ENCODE data around the gene MARCHF4. TPM values are rescaled to one million over a fixed set of nuclear protein-coding genes. Genes with fewer than 3 reads are reported as not detected.

The MARCHF4 gene
- total and polyA plus RNA-seq, 2 of the 8 experiments (the other 6 are each of a cell fraction or from before 2014, with no cell fraction given): 1.9 to 2.9 TPM

GRCh38 chr2:216415541-216415940 is 43.3 kb upstream of the MARCHF4 start:
- no peak overlapping the region for H3K27ac ChIP-seq (ENCODE audit: low read depth, low read length)
- no peak overlapping the region for H2AFZ ChIP-seq (ENCODE audit: low read length)
- TF ChIP-seq SUZ12 (IDR thresholded peaks at IDR 0.05; ENCODE audit: low read length) (no peak), EZH2 (IDR thresholded peaks at IDR 0.05; ENCODE audit: low read depth, low read length, severe bottlenecking) (no peak), ASH2L (IDR thresholded peaks at IDR 0.05; ENCODE audit: low read length) (no peak), YY1 (IDR thresholded peaks at IDR 0.05; ENCODE audit: low read depth, low read length) (no peak), ZNF274 (IDR thresholded peaks at IDR 0.05; ENCODE audit: borderline replicate concordance, extremely low read depth, low read length) (no peak), CBX8 (IDR thresholded peaks at IDR 0.05; ENCODE audit: borderline replicate concordance, low read depth, low read length) (no peak), KDM5A (IDR thresholded peaks at IDR 0.05; ENCODE audit: low read length) (no peak)
- TF ChIP-seq, protein P1, sequence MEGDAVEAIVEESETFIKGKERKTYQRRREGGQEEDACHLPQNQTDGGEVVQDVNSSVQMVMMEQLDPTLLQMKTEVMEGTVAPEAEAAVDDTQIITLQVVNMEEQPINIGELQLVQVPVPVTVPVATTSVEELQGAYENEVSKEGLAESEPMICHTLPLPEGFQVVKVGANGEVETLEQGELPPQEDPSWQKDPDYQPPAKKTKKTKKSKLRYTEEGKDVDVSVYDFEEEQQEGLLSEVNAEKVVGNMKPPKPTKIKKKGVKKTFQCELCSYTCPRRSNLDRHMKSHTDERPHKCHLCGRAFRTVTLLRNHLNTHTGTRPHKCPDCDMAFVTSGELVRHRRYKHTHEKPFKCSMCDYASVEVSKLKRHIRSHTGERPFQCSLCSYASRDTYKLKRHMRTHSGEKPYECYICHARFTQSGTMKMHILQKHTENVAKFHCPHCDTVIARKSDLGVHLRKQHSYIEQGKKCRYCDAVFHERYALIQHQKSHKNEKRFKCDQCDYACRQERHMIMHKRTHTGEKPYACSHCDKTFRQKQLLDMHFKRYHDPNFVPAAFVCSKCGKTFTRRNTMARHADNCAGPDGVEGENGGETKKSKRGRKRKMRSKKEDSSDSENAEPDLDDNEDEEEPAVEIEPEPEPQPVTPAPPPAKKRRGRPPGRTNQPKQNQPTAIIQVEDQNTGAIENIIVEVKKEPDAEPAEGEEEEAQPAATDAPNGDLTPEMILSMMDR (IDR thresholded peaks at IDR 0.05; ENCODE audit: control extremely low read depth in 1 of 3, insufficient read depth in 1 of 3, low read depth in 1 of 3, low read length in 3 of 3): no peak
- TF ChIP-seq, protein P2, sequence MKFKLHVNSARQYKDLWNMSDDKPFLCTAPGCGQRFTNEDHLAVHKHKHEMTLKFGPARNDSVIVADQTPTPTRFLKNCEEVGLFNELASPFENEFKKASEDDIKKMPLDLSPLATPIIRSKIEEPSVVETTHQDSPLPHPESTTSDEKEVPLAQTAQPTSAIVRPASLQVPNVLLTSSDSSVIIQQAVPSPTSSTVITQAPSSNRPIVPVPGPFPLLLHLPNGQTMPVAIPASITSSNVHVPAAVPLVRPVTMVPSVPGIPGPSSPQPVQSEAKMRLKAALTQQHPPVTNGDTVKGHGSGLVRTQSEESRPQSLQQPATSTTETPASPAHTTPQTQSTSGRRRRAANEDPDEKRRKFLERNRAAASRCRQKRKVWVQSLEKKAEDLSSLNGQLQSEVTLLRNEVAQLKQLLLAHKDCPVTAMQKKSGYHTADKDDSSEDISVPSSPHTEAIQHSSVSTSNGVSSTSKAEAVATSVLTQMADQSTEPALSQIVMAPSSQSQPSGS (IDR thresholded peaks at IDR 0.05; ENCODE audit: low read length): no peak

More at GRCh38 chr2:216415541-216415940, 43.3 kb upstream of the MARCHF4 start:
- no peaks in the 10 kb centered on the region for H3K79me2 ChIP-seq (ENCODE audit: control insufficient read depth in 1 of 2, insufficient read depth in 2 of 2, low read length in 2 of 2)
- no peaks in the 10 kb centered on the region; the same call in 1 of the 2 replicates for H3K79me1 ChIP-seq (ENCODE audit: low read depth, low read length)
- H3K23me2 ChIP-seq (ENCODE audit: low read depth, low read length): peaks cover 2% of the 10 kb centered on the region; the same call in 1 of the 2 replicates
- no peak overlapping the region for H3K18ac ChIP-seq (ENCODE audit: extremely low read depth, low read length)
- H4K5ac ChIP-seq (ENCODE audit: insufficient read length, low read depth, low read length): no peak overlapping the region
- H3K4me1 ChIP-seq (replicated peaks in 1 of 4; ENCODE audit: control insufficient read depth in 3 of 4, insufficient read depth in 4 of 4, low read length in 3 of 4): peaks cover 0 to 3% (median 0%) of the 10 kb centered on the region in 4 experiments; a peak in 1 of 7 replicates
- no peak overlapping the region for H2BK15ac ChIP-seq (ENCODE audit: low read length)
- H3K23ac ChIP-seq (ENCODE audit: insufficient read length): no peak overlapping the region
- H3K4me2 ChIP-seq (ENCODE audit: insufficient read depth in 1 of 2, low read depth in 2 of 2, low read length in 2 of 2): no peak overlapping the region
- no peak overlapping the region for H3K56ac ChIP-seq (replicated peaks; ENCODE audit: insufficient read length, low read depth, low read length)
- WGBS, 2 experiments (ENCODE audit: extremely low coverage in 1 of 2, insufficient coverage in 1 of 2, insufficient read length in 1 of 2, insufficient replicate concordance in 2 of 2, low coverage in 1 of 2, low lambda C conversion rate in 2 of 2, missing lambda C conversion rate in 1 of 2): 90% methylated on average over 3 of the region's 3 CpGs; no CpG with 5 or more reads in 1 of the 2 experiments
- no peaks in the 10 kb centered on the region for H3K27me3 ChIP-seq (replicated peaks in 1 of 4; ENCODE audit: control insufficient read depth in 3 of 4, extremely low read depth in 1 of 4, insufficient read depth in 3 of 4, low read length in 3 of 4)
- H3K4ac ChIP-seq (replicated peaks; ENCODE audit: insufficient read length, low read depth, low read length): no peak overlapping the region
- H3K14ac ChIP-seq (ENCODE audit: insufficient read length): no peak overlapping the region
- H2BK20ac ChIP-seq (ENCODE audit: low read length): no peak overlapping the region
- no peak overlapping the region for H4K8ac ChIP-seq (ENCODE audit: extremely low read depth, insufficient read depth, low read length)
- FAIRE-seq (no peak), DNase-seq (ENCODE audit: low read depth in 1 of 2, low spot score in 2 of 2) (no peak)
- no peaks in the 10 kb centered on the region for H4K20me1 ChIP-seq (replicated peaks in 1 of 2; ENCODE audit: control insufficient read depth in 1 of 2, insufficient read depth in 2 of 2, low read length in 2 of 2)
- no peak overlapping the region for H2BK12ac ChIP-seq (ENCODE audit: low read depth, low read length)
- CTCF ChIA-PET (ENCODE audit: partially characterized antibody): interaction anchor here (1.6 to 7.5 kb wide), 3 partner anchors 11 to 192 kb away, joined by 5 to 69 read pairs (median 7); no protein-coding TSS in a partner anchor
- H3K9ac ChIP-seq (replicated peaks in 1 of 4; ENCODE audit: extremely low read depth in 1 of 4, low read depth in 3 of 4, low read length in 3 of 4): no peak overlapping the region
- H3K9me3 ChIP-seq (ENCODE audit: insufficient read depth in 2 of 2, low read depth in 1 of 2, low read length in 1 of 2): no peaks in the 10 kb centered on the region
- POLR2A ChIA-PET (ENCODE audit: partially characterized antibody): interaction anchor here (1.2 to 1.3 kb wide), 2 partner anchors 10 to 43 kb away, joined by 3 to 4 read pairs; partner anchors contain the start of gene MARCHF4
- no peak overlapping the region for H3K4me3 ChIP-seq (ENCODE audit: extremely low read depth in 1 of 4, insufficient read depth in 2 of 4, low read depth in 3 of 4, low read length in 4 of 4)
- no peak overlapping the region for H2AK5ac ChIP-seq (ENCODE audit: low read depth, low read length)
- H4K91ac ChIP-seq (replicated peaks; ENCODE audit: insufficient read length, low read length): no peak overlapping the region
- no peak overlapping the region for H2BK120ac ChIP-seq (replicated peaks; ENCODE audit: low read depth, low read length)
- peaks cover 0 to 9% (median 3%) of the 10 kb centered on the region in 4 experiments; a peak in 3 of 8 replicates for H3K36me3 ChIP-seq (ENCODE audit: control insufficient read depth in 2 of 4, insufficient read depth in 4 of 4, low read length in 3 of 4)
- H2BK5ac ChIP-seq (ENCODE audit: low read depth, low read length): no peak overlapping the region

Data from H1 (cell line).